ENCODE measurements around the gene CLMN. TPM values are rescaled to one million over a fixed set of nuclear protein-coding genes. Genes with fewer than 3 reads are reported as not detected.

Gene CLMN
- total RNA-seq, 1 donor from 2014 or later = 6.3 TPM

DNA sequence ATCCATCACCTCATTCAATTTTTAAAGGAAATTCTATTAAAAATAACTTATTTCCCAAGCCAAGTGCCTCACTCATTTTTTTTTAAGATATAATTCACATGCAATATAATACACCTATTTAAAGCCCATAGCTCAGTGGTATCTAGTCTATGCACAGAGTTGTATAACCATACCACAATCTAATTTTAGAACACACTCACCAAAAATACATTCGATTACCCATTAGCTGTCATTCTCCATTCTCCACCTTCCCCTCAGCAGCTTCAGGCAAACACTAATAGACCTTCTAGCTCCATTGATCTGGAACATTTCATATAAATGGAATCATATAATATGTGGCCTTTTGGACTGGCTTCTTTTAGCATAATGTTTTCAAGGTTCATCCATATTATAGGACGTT is 49.5 kb downstream of the CLMN start:
- H3K4me2 ChIP-seq = no peak overlapping the region
- Mint-ChIP-seq H3K4me1 (peaks cover 11% of the 10 kb centered on the region), H3K36me3 (no peaks in the 10 kb centered on the region), H3K27ac (no peak overlapping the region), H3K27me3 (ENCODE audit: insufficient read depth, low read depth) (peaks cover 4% of the 10 kb centered on the region), H3K9me3 (peaks cover 9% of the 10 kb centered on the region), H3K4me3 (no peak overlapping the region)
- H3K4me1 ChIP-seq = no peaks in the 10 kb centered on the region
- no peaks in the 10 kb centered on the region for H3F3A ChIP-seq (ENCODE audit: low read depth)
- H2AFZ ChIP-seq (replicated peaks) = no peak overlapping the region
- H3K27me3 ChIP-seq = no peaks in the 10 kb centered on the region
- no peaks in the 10 kb centered on the region for H3K36me3 ChIP-seq
- no peak overlapping the region for H3K27ac ChIP-seq
- DNase-seq (ENCODE audit: low spot score) = no peak
- H4K20me1 ChIP-seq (ENCODE audit: low read depth) = no peaks in the 10 kb centered on the region
- no peak overlapping the region for H3K9ac ChIP-seq
- no peak for TF ChIP-seq EZH2phosphoT487 (IDR thresholded peaks at IDR 0.05)
- TF ChIP-seq, protein P1, sequence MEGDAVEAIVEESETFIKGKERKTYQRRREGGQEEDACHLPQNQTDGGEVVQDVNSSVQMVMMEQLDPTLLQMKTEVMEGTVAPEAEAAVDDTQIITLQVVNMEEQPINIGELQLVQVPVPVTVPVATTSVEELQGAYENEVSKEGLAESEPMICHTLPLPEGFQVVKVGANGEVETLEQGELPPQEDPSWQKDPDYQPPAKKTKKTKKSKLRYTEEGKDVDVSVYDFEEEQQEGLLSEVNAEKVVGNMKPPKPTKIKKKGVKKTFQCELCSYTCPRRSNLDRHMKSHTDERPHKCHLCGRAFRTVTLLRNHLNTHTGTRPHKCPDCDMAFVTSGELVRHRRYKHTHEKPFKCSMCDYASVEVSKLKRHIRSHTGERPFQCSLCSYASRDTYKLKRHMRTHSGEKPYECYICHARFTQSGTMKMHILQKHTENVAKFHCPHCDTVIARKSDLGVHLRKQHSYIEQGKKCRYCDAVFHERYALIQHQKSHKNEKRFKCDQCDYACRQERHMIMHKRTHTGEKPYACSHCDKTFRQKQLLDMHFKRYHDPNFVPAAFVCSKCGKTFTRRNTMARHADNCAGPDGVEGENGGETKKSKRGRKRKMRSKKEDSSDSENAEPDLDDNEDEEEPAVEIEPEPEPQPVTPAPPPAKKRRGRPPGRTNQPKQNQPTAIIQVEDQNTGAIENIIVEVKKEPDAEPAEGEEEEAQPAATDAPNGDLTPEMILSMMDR (IDR thresholded peaks at IDR 0.05) = no peak
- TF ChIP-seq EZH2 (IDR thresholded peaks at IDR 0.05) = no peak
- no peak overlapping the region for H3K4me3 ChIP-seq
- H3K9me3 ChIP-seq (ENCODE audit: low read depth) = no peaks in the 10 kb centered on the region
- no peaks in the 10 kb centered on the region for H3K79me2 ChIP-seq (ENCODE audit: low read depth)

DNA sequence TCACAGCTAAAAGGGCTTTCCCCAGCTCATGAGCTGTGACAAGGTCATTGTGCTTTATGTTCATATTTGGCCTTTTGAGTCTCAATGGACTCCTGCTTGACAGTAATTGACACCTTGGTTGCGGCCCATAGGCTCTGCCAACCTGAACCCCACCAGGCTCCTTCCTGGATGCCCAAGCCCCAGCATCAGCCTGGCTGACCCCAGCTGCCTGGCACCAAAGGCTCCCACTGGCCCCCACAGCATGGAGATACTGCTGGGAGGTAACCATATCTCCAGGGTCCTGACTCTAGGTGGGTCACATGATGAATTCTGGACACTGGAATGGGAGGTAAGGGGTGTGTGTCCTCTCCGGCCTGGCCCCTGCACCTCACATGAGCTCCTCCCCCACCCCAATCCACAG is 50.2 kb downstream of the CLMN start:
- no peak for DNase-seq (ENCODE audit: low spot score)
- Histone ChIP-seq H3K36me3 (no peaks in the 10 kb centered on the region), H3K79me2 (ENCODE audit: low read depth) (no peaks in the 10 kb centered on the region), H3F3A (ENCODE audit: low read depth) (no peaks in the 10 kb centered on the region), H3K9me3 (ENCODE audit: low read depth) (no peaks in the 10 kb centered on the region), H3K4me2 (no peak overlapping the region), H3K4me1 (no peaks in the 10 kb centered on the region), H3K27me3 (no peaks in the 10 kb centered on the region), H4K20me1 (ENCODE audit: low read depth) (no peaks in the 10 kb centered on the region), H3K27ac (no peak overlapping the region), H3K4me3 (no peak overlapping the region), H2AFZ (replicated peaks) (no peak overlapping the region), H3K9ac (no peak overlapping the region)
- Mint-ChIP-seq H3K9me3 (peaks cover 9% of the 10 kb centered on the region), H3K27me3 (ENCODE audit: insufficient read depth, low read depth) (peaks cover 4% of the 10 kb centered on the region), H3K4me1 (peaks cover 18% of the 10 kb centered on the region), H3K36me3 (no peaks in the 10 kb centered on the region), H3K4me3 (no peak overlapping the region), H3K27ac (no peak overlapping the region)
- no peak for TF ChIP-seq EZH2phosphoT487 (IDR thresholded peaks at IDR 0.05)
- TF ChIP-seq, protein P1 (IDR thresholded peaks at IDR 0.05) = no peak
- TF ChIP-seq EZH2 (IDR thresholded peaks at IDR 0.05) = no peak

DNA sequence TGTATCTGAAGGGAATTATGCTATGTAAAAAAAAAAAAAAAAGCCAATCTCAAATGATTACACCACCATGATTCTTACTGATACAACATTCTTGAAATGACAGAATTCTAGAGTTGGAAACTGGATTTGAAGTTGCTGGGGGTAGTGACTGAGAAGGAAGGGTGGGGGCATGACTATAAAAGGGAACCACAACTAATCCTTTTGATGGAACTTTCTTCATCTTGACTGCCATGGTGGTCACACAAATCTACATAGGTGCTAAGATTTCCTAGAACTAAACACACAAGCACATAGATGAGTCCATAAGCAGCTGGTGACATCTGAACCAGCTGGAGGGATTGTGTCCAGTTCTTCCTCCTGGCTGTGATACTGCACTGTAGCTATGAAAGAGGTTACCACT is 51.4 kb downstream of the CLMN start:
- H3K36me3 ChIP-seq = no peaks in the 10 kb centered on the region
- no peaks in the 10 kb centered on the region for H3K27me3 ChIP-seq
- TF ChIP-seq, protein P1 (IDR thresholded peaks at IDR 0.05) = no peak
- no peak for TF ChIP-seq EZH2phosphoT487 (IDR thresholded peaks at IDR 0.05)
- no peak for TF ChIP-seq EZH2 (IDR thresholded peaks at IDR 0.05)
- no peaks in the 10 kb centered on the region for H3K36me3 Mint-ChIP-seq
- no peaks in the 10 kb centered on the region for H4K20me1 ChIP-seq (ENCODE audit: low read depth)
- H3K4me1 Mint-ChIP-seq = peaks cover 23% of the 10 kb centered on the region
- no peak overlapping the region for H3K4me3 Mint-ChIP-seq
- H2AFZ ChIP-seq (replicated peaks) = no peak overlapping the region
- no peaks in the 10 kb centered on the region for H3K4me1 ChIP-seq
- H3K79me2 ChIP-seq (ENCODE audit: low read depth) = no peaks in the 10 kb centered on the region
- no peak overlapping the region for H3K27ac ChIP-seq
- no peak for DNase-seq (ENCODE audit: low spot score)
- no peak overlapping the region for H3K27ac Mint-ChIP-seq
- H3K9me3 Mint-ChIP-seq = peaks cover 9% of the 10 kb centered on the region
- no peaks in the 10 kb centered on the region for H3K9me3 ChIP-seq (ENCODE audit: low read depth)
- no peaks in the 10 kb centered on the region for H3F3A ChIP-seq (ENCODE audit: low read depth)
- no peak overlapping the region for H3K4me3 ChIP-seq
- H3K9ac ChIP-seq = no peak overlapping the region
- H3K27me3 Mint-ChIP-seq (ENCODE audit: insufficient read depth, low read depth) = peaks cover 4% of the 10 kb centered on the region
- H3K4me2 ChIP-seq = no peak overlapping the region

Measured in neural progenitor cell (in vitro differentiated cells).